Hematopoietic multipotent progenitor cell treated with erythropoietin and hydrocortisone succinate and interleukin-3 and kit ligand, for 17 days (in vitro differentiated cells): ENCODE results near the gene PAK6.

ENCODE experiments used
- DNase-seq: peaks from one replicate; pipeline ENCODE4 v3.0.0-alpha.2; 2015; ENCODE audit warnings: low spot score

PAK6 gene

GRCh38 chr15:40293006-40293405 is 54.1 kb downstream of the PAK6 start:
- no peak for DNase-seq

GRCh38 chr15:40293905-40294895 is 55.3 kb downstream of the PAK6 start:
- DNase-seq: no peak

GRCh38 chr15:40295297-40295696 is 56.4 kb downstream of the PAK6 start:
- no peak for DNase-seq

- DNase-seq: no peak
These were observed 57.2 kb downstream of the PAK6 start for GRCh38 chr15:40295877-40296560.

GRCh38 chr15:40296561-40297230 is 57.8 kb downstream of the PAK6 start:
- DNase-seq: no peak

GRCh38 chr15:40297356-40297755 is 58.5 kb downstream of the PAK6 start:
- DNase-seq: no peak

- DNase-seq: no peak
These were observed 59.5 kb downstream of the PAK6 start for GRCh38 chr15:40298216-40298935.

- no peak for DNase-seq
These were observed 61.5 kb downstream of the PAK6 start for GRCh38 chr15:40300367-40300766.

GRCh38 chr15:40300771-40301170 is 61.9 kb downstream of the PAK6 start:
- DNase-seq: no peak

GRCh38 chr15:40301467-40302179 is 62.8 kb downstream of the PAK6 start:
- no peak for DNase-seq

GRCh38 chr15:40302288-40302886 is 63.5 kb downstream of the PAK6 start:
- no peak for DNase-seq

GRCh38 chr15:40302981-40303380 is 64.1 kb downstream of the PAK6 start:
- no peak for DNase-seq

- DNase-seq: no peak
These were observed 64.7 kb downstream of the PAK6 start for GRCh38 chr15:40303576-40303975.

- DNase-seq: no peak
These were observed 66.4 kb downstream of the PAK6 start for GRCh38 chr15:40305281-40305680.

- DNase-seq: no peak
These were observed 67.5 kb downstream of the PAK6 start for GRCh38 chr15:40306371-40306770.

GRCh38 chr15:40306908-40307307 is 68.0 kb downstream of the PAK6 start:
- no peak for DNase-seq

- no peak for DNase-seq
These were observed 68.8 kb downstream of the PAK6 start, which contains the start of gene PLCB2 for GRCh38 chr15:40307421-40308211. PLCB2 (minus strand) TSS chr15:40307935; CDS start chr15:40307672, 263 bp downstream.

GRCh38 chr15:40309344-40309862 is 70.5 kb downstream of the PAK6 start:
- no peak for DNase-seq
